Prostate gland (tissue), 2 donors: ENCODE results near the gene OR1I1. TPM values are rescaled to one million over a fixed set of nuclear protein-coding genes. Genes with fewer than 3 reads are reported as not detected.
A peak's percentile ranks its signal among the peaks of the same experiment; 100 is the strongest.
"Not testable (repeated sequence)": the region's sequence is repeated elsewhere in the genome, so short reads cannot be mapped to it uniquely, and the experiment has no call there.

Experiments used
- DNase-seq: peaks from one replicate; pipeline ENCODE4 v3.0.0-alpha.2; 2019; ENCODE audit warnings: low spot score
- H3K27ac ChIP-seq, 2 donors: fragments of 200-600 bp; sonication (generic); 2 replicates each; pipeline ENCODE4 v1.5.1; 2017 to 2019
- H3K27me3 ChIP-seq: fragments of 200-600 bp; sonication (generic); replicated peaks from 2 replicates; pipeline ENCODE4 v1.5.1; 2019; ENCODE audit not compliant: insufficient read depth
- H3K36me3 ChIP-seq, 2 donors: fragments of 200-600 bp; sonication (generic); 1 replicate in 1 of 2; 2 replicates in 1 of 2; pipeline versions ENCODE4 v1.5.1 to v1.8.1; 2017 to 2019
- H3K4me1 ChIP-seq: fragments of 200-600 bp; sonication (generic); replicated peaks from 2 replicates; pipeline ENCODE4 v1.5.1; 2019
- H3K4me3 ChIP-seq, 2 donors: fragments of 200-600 bp; sonication (generic); 2 replicates each; pipeline ENCODE4 v1.5.1; 2017 to 2019
- H3K9me3 ChIP-seq: fragments of 200-600 bp; sonication (generic); 2 replicates; pipeline ENCODE4 v1.5.1; 2017
- POLR2A ChIP-seq: fragments of 450-650 bp; IDR thresholded peaks from one replicate; pipeline ENCODE4 v1.6.1; 2016; ENCODE audit warnings: antibody characterized with exemption, mild to moderate bottlenecking
- POLR2AphosphoS5 ChIP-seq: sonication (generic); formaldehyde crosslinking; IDR thresholded peaks from one replicate; pipeline ENCODE4 v1.6.1; 2017; ENCODE audit warnings: antibody characterized with exemption
- WGBS: methylation state at CpG from one replicate; pipeline ENCODE4 v1.1.5; 2018; 5-methylcytosine and 5-hydroxymethylcytosine counted together
- intact Hi-C: fragments of 100-400 bp; cut with DNase I; formaldehyde crosslinking; loops from one replicate; pipeline ENCODE4 v1.14.2; 2022
- total RNA-seq, 2 donors: library from RNA; depleted of rRNA; stranded (reverse); fragments of >200 nt; gene quantifications; one replicate each; pipeline ENCODE4 v1.1.0, GENCODE V29; 2016
- TF ChIP-seq, protein P1 (sequence below), 4 experiments: fragments of 200-600 bp in 2 of 4; fragments of 450-650 bp in 2 of 4; sonication (generic) in 2 of 4; IDR thresholded peaks; 1 replicate in 3 of 4; 2 replicates in 1 of 4; pipeline ENCODE4 v1.5.1; 2016 to 2019; ENCODE audit warnings: antibody characterized with exemption in 4 of 4, mild to moderate bottlenecking in 2 of 4, moderate library complexity in 2 of 4

The OR1I1 gene
- total RNA-seq, 2 donors from 2014 or later, result not detected

DNA sequence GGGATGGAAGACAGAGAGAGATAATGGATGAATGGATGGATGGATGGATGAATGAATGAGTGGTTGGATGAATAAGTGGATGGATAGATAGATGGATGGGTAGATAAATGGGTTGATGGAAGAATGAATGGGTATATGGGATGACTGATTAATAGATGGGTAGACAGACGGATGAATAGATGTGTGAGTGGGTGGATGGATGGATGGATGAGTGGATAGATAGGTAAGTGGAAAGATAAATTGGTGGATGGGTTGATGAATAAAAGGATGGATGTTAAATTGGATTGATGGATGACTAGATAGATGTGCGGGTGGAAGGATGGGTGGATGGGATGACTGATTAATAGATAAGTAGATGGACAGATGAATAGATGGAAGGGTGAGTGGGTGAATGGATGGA lies 31.4 kb upstream of the OR1I1 start:
- no peaks in the 10 kb centered on the region for H3K9me3 ChIP-seq
- H3K4me1 ChIP-seq, result no peaks in the 10 kb centered on the region
- H3K36me3 ChIP-seq, result no peaks in the 10 kb centered on the region
- H3K27ac ChIP-seq, result no peak overlapping the region
- DNase-seq, result no peak
- TF ChIP-seq, protein P1, sequence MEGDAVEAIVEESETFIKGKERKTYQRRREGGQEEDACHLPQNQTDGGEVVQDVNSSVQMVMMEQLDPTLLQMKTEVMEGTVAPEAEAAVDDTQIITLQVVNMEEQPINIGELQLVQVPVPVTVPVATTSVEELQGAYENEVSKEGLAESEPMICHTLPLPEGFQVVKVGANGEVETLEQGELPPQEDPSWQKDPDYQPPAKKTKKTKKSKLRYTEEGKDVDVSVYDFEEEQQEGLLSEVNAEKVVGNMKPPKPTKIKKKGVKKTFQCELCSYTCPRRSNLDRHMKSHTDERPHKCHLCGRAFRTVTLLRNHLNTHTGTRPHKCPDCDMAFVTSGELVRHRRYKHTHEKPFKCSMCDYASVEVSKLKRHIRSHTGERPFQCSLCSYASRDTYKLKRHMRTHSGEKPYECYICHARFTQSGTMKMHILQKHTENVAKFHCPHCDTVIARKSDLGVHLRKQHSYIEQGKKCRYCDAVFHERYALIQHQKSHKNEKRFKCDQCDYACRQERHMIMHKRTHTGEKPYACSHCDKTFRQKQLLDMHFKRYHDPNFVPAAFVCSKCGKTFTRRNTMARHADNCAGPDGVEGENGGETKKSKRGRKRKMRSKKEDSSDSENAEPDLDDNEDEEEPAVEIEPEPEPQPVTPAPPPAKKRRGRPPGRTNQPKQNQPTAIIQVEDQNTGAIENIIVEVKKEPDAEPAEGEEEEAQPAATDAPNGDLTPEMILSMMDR (IDR thresholded peaks at IDR 0.05), result no peak
- TF ChIP-seq POLR2A (no peak), POLR2AphosphoS5 (no peak)
- no peak overlapping the region for H3K4me3 ChIP-seq
- intact Hi-C loops, result no loop called here
- no peaks in the 10 kb centered on the region for H3K27me3 ChIP-seq
- 90% methylated on average over 2 of the region's 2 CpGs for WGBS

DNA sequence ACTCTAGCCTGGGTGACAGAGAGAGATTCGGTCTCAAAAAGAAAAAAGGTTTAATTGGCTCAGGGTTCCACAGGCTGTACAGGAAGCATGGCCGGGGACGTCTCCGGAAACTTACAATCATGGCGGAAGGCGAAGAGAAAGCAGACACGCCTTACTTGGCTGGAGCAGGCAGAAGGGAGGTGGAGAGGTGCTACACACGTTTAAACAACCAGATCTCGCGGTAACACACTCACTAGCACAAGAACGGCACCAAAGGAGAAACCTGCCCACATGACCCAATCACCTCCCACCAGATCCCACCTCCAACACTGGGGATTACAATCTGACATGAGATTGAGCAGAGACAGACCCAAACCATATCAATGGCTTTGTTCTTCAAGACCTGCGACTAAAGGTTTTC lies 20.0 kb upstream of the OR1I1 start:
- DNase-seq, result no peak
- Histone ChIP-seq H3K36me3 (no peaks in the 10 kb centered on the region), H3K27me3 (no peaks in the 10 kb centered on the region), H3K27ac (no peak overlapping the region), H3K4me3 (no peak overlapping the region), H3K9me3 (no peaks in the 10 kb centered on the region), H3K4me1 (no peaks in the 10 kb centered on the region)
- intact Hi-C loops, result no loop called here
- TF ChIP-seq, protein P1 (IDR thresholded peaks at IDR 0.05), result no peak
- no peak for TF ChIP-seq POLR2AphosphoS5
- TF ChIP-seq POLR2A, result no peak
- WGBS, result 79% methylated on average over 12 of the region's 12 CpGs

DNA sequence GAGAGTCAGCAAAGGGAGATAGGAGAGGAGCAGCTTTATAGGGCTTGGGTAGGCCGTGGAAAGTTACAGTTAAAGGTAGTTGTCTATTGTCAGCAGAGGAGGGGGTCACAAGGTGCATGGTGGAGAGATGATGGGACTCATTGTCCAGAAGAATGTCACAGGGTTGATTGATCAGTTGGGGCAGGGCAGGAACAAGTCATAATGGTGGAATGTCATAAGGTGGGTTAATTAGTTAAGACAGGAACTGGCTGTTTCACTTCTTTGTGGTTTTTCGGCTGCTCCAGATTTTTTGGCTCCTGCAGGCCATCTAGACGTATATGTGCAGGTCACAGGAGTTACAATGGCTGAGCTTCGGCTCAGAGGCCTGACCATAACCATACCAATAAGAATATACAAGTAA lies 11.6 kb upstream of the OR1I1 start:
- intact Hi-C loops, result not testable (repeated sequence)

DNA sequence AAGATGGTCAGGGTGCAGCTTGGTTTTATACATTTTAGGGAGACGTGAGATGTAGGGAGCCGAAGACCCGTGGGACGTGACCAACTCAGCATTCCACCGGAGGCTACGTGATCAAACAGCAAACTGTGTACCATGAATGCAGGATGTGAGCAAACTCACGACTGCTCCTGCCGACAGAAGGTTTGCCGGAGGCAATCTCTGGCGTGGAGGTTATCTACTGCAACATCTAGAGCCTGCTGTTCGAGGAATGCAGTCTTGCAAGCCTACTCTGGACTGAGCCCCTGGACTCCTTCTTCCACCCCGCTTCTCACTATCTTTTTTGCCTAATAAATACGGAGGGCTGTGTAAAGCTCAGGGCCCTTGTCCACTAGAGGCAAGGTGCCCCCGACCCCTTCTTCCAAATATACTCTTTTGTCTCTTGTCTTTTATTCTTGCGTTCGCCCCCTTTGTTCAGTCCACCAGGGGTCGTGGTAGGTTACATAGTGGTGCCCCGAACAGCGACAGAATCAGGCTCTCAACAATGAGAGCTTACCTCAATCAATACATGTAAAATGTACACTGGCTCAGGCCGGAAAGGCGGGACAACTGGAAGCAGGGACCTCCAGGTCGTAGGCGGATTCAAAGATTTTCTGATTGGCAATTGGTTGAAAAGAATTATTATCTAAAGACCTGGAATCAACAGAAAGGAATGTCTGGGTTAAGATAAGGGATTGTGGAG lies 8.9 kb upstream of the OR1I1 start:
- 49% methylated on average over 23 of the region's 23 CpGs for WGBS
- H3K4me1 ChIP-seq, result no peaks in the 10 kb centered on the region
- H3K4me3 ChIP-seq, result no peak overlapping the region
- peak; percentile 40 for DNase-seq
- no peaks in the 10 kb centered on the region for H3K27me3 ChIP-seq
- no peak for TF ChIP-seq POLR2A
- TF ChIP-seq, protein P1 (IDR thresholded peaks at IDR 0.05), result no peak
- no peak for TF ChIP-seq POLR2AphosphoS5
- H3K36me3 ChIP-seq, result no peaks in the 10 kb centered on the region
- H3K27ac ChIP-seq, result no peak overlapping the region
- intact Hi-C loops, result no loop called here
- H3K9me3 ChIP-seq, result no peaks in the 10 kb centered on the region

More for the DNA sequence above, 11.6 kb upstream of the OR1I1 start:
- H3K4me1 ChIP-seq, H3K4me3 ChIP-seq, DNase-seq, H3K27ac ChIP-seq, H3K9me3 ChIP-seq, H3K36me3 ChIP-seq, H3K27me3 ChIP-seq: not testable (repeated sequence)
- 75% methylated on average over 4 of the region's 4 CpGs for WGBS

DNA sequence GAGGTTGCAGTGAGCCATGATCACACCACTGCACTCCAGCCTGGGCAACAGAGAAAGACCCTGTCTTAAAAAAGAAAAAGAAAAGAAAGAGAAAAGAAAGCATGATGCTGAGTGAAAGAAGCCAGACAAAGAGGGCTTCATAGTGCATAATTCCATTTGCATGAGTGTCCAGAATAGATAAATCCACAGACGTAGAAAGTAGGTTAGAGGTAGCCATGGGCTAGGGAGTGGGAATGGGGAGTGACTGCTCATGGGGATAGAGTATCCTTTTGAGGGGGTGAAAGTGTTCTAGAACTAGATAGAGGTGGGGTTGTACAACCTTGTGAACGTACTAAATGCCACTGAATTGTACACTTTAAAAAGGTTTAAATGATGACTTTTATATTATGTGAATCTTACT lies 7.6 kb upstream of the OR1I1 start:
- Histone ChIP-seq H3K9me3 (no peaks in the 10 kb centered on the region), H3K36me3 (no peaks in the 10 kb centered on the region), H3K4me3 (no peak overlapping the region), H3K4me1 (no peaks in the 10 kb centered on the region), H3K27me3 (no peaks in the 10 kb centered on the region), H3K27ac (no peak overlapping the region)
- no peak for DNase-seq
- intact Hi-C loops, result no loop called here
- TF ChIP-seq POLR2A, result no peak
- TF ChIP-seq POLR2AphosphoS5, result no peak
- TF ChIP-seq, protein P1 (IDR thresholded peaks at IDR 0.05), result no peak
- 90% methylated on average over 2 of the region's 2 CpGs for WGBS
